HEK293 (cell line): ENCODE results near the gene CEP63.

Experiments
- CTCF ChIA-PET: fragments of 350-600 bp; formaldehyde crosslinking; extraction: SDS; loops from one replicate; lab custom pipeline; 2021; ENCODE audit warnings: antibody characterized with exemption; lab: Yijun Ruan, JAX
- POLR2A ChIA-PET: fragments of 300-600 bp; formaldehyde crosslinking; extraction: SDS; loops from one replicate; lab custom pipeline; 2020; ENCODE audit warnings: antibody characterized with exemption, inconsistent platforms; lab: Yijun Ruan, JAX
- H3K27ac ChIP-seq: fragments of 200-500 bp; sonication (Bioruptor generic); 2 replicates; pipeline ENCODE4 v1.5.1; 2014; ENCODE audit warnings: low read depth, low read length, control low read depth, inconsistent platforms; ENCODE audit errors: extremely low read depth
- H3K36me3 ChIP-seq, 2 experiments: fragments of 200-500 bp in 1 of 2; sonication (Bioruptor generic) in 1 of 2; 1 replicate in 1 of 2; 2 replicates in 1 of 2; pipeline ENCODE4 v1.5.1; 2014 to 2017; ENCODE audit warnings: inconsistent platforms in 2 of 2, low read length in 2 of 2; ENCODE audit not compliant: control insufficient read depth in 2 of 2, insufficient read depth in 1 of 2
- H3K4me1 ChIP-seq: fragments of 200-500 bp; sonication (Bioruptor generic); 2 replicates; pipeline ENCODE4 v1.5.1; 2014; ENCODE audit warnings: mild to moderate bottlenecking, low read length, inconsistent platforms; ENCODE audit not compliant: control insufficient read depth, insufficient read depth
- H3K4me3 ChIP-seq: 2 replicates; pipeline ENCODE4 v1.5.1; 2011; ENCODE audit warnings: low read depth, mild to moderate bottlenecking, control low read depth, low read length, moderate library complexity
- H3K9me3 ChIP-seq: fragments of 200-500 bp; sonication (Bioruptor generic); 2 replicates; pipeline ENCODE4 v1.5.1; 2014; ENCODE audit warnings: low read depth, low read length, inconsistent platforms; ENCODE audit not compliant: control insufficient read depth, insufficient read depth
- AEBP2 ChIP-seq: fragments of 450-650 bp; formaldehyde crosslinking; IDR thresholded peaks from 2 replicates; pipeline ENCODE4 v1.5.1; 2016; ENCODE audit warnings: missing biosample characterization, missing genetic modification characterization, borderline replicate concordance
- ELK4 ChIP-seq: IDR thresholded peaks from 2 replicates; pipeline ENCODE4 v1.6.1; 2011; ENCODE audit warnings: mild to moderate bottlenecking, low read depth, low read length, borderline replicate concordance
- KLF1 ChIP-seq: fragments of 450-650 bp; formaldehyde crosslinking; IDR thresholded peaks from 2 replicates; pipeline ENCODE4 v1.5.1; 2016; ENCODE audit warnings: missing biosample characterization, missing genetic modification characterization
- KLF8 ChIP-seq: fragments of 450-650 bp; formaldehyde crosslinking; IDR thresholded peaks from 2 replicates; pipeline ENCODE4 v1.5.1; 2016; ENCODE audit warnings: missing biosample characterization, missing genetic modification characterization
- OSR2 ChIP-seq: fragments of 450-650 bp; formaldehyde crosslinking; IDR thresholded peaks from 2 replicates; pipeline ENCODE4 v1.5.1; 2016; ENCODE audit warnings: missing biosample characterization, missing genetic modification characterization
- ZBTB21 ChIP-seq: fragments of 450-650 bp; formaldehyde crosslinking; IDR thresholded peaks from 2 replicates; pipeline ENCODE4 v1.5.1; 2017; ENCODE audit warnings: missing biosample characterization, missing genetic modification characterization
- ZEB2 ChIP-seq: fragments of 450-650 bp; formaldehyde crosslinking; IDR thresholded peaks from 2 replicates; pipeline ENCODE4 v1.5.1; 2016; ENCODE audit warnings: missing biosample characterization, missing genetic modification characterization
- ZFHX2 ChIP-seq: fragments of 450-650 bp; formaldehyde crosslinking; conservative IDR thresholded peaks from 2 replicates; pipeline ENCODE4 v1.5.1; 2016; ENCODE audit warnings: missing biosample characterization, missing genetic modification characterization
- ZFP41 ChIP-seq: fragments of 450-650 bp; formaldehyde crosslinking; IDR thresholded peaks from 2 replicates; pipeline ENCODE4 v1.5.1; 2016; ENCODE audit warnings: missing biosample characterization, missing genetic modification characterization, borderline replicate concordance
- ZFP69B ChIP-seq: fragments of 450-650 bp; formaldehyde crosslinking; IDR thresholded peaks from 2 replicates; pipeline ENCODE4 v1.5.1; 2016; ENCODE audit warnings: missing biosample characterization, missing genetic modification characterization
- ZNF202 ChIP-seq: fragments of 450-650 bp; formaldehyde crosslinking; IDR thresholded peaks from 2 replicates; pipeline ENCODE4 v1.5.1; 2016; ENCODE audit warnings: missing biosample characterization, missing genetic modification characterization, borderline replicate concordance
- ZNF24 ChIP-seq: fragments of 450-650 bp; formaldehyde crosslinking; IDR thresholded peaks from 2 replicates; pipeline ENCODE4 v1.5.1; 2016; ENCODE audit warnings: missing biosample characterization, missing genetic modification characterization
- ZNF274 ChIP-seq, 2 experiments: fragments of 200-500 bp in 1 of 2; fragments of 450-650 bp in 1 of 2; sonication (Bioruptor generic) in 1 of 2; formaldehyde crosslinking in 1 of 2; IDR thresholded peaks; 2 replicates each; pipeline versions ENCODE4 v1.5.1 to v1.6.1; 2014 to 2016; ENCODE audit warnings: borderline replicate concordance in 1 of 2, inconsistent platforms in 1 of 2, low read length in 1 of 2, missing biosample characterization in 1 of 2, missing genetic modification characterization in 1 of 2
- ZNF311 ChIP-seq: fragments of 450-650 bp; formaldehyde crosslinking; IDR thresholded peaks from 2 replicates; pipeline ENCODE4 v1.5.1; 2017; ENCODE audit warnings: missing biosample characterization, missing genetic modification characterization, borderline replicate concordance
- ZNF510 ChIP-seq: fragments of 450-650 bp; formaldehyde crosslinking; IDR thresholded peaks from 2 replicates; pipeline ENCODE4 v1.5.1; 2018; ENCODE audit warnings: mild to moderate bottlenecking, missing genetic modification characterization, missing biosample characterization; ENCODE audit not compliant: insufficient replicate concordance
- ZNF521 ChIP-seq: fragments of 450-650 bp; formaldehyde crosslinking; IDR thresholded peaks from 2 replicates; pipeline ENCODE4 v1.5.1; 2017; ENCODE audit warnings: missing biosample characterization, mild to moderate bottlenecking, missing genetic modification characterization
- ZNF610 ChIP-seq: fragments of 450-650 bp; formaldehyde crosslinking; IDR thresholded peaks from 2 replicates; pipeline ENCODE4 v1.5.1; 2016; ENCODE audit warnings: missing biosample characterization, missing genetic modification characterization, borderline replicate concordance
- ZNF701 ChIP-seq: fragments of 450-650 bp; formaldehyde crosslinking; IDR thresholded peaks from 2 replicates; pipeline ENCODE4 v1.5.1; 2016; ENCODE audit warnings: missing biosample characterization, missing genetic modification characterization
- TF ChIP-seq, protein P1 (sequence below): sonication (generic); formaldehyde crosslinking; IDR thresholded peaks from 2 replicates; pipeline ENCODE4 v1.8.1; 2022; ENCODE audit warnings: mild to moderate bottlenecking, moderate library complexity, missing genetic modification reagents
- TF ChIP-seq, protein P2 (sequence below): fragments of 450-650 bp; formaldehyde crosslinking; IDR thresholded peaks from 2 replicates; pipeline ENCODE4 v1.5.1; 2017; ENCODE audit warnings: missing biosample characterization, missing genetic modification characterization
- TF ChIP-seq, protein P3 (sequence below): fragments of 450-650 bp; formaldehyde crosslinking; IDR thresholded peaks from 2 replicates; pipeline ENCODE4 v1.5.1; 2016; ENCODE audit warnings: missing biosample characterization, missing genetic modification characterization

The CEP63 gene

DNA sequence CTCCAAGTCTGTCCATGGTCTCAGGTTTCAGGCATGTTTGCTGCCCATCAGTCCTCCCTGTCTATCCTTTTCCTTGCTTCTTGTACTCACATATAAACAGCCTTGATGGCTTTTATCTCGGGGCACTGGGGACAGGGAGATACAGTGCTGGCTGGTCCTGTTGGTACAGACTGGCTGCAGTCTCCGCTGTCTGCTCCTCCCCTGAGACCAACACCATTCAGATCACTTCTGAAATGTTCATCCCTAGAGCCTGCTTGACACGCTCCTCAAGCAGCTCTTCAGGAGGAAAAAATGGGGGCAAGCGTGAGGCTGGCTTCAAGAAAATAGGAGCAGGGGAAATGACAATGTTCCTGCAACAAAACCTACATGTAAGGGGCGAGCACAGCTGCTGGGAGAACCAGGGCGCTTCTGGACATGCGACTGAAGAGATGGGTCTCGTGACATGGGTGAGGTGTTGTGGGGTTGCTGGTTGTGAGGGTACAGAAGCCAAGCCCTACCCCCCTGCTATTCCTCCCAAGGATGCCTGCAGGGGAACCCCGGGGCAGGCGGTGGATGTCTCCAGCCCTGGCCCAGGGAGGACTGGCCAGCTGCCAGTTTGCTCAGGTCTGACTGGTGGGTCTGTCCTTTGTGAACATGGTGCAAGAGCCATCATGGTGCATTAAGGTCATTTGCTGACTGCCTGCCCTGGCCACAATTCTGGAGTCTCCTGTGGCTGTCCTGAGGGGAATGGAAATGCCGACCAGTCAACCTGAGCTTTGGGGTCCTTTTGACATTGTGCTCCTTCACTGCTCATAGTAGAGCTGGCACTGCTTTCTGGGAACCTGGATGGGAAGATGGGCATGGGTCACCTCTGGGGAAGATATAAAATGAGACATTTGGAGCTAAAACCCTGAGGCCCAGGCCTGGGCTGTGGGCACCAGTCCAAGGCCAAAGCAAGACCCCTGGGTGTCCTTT is 124.9 kb downstream of the CEP63 start:
- H3K9me3 ChIP-seq, result no peaks in the 10 kb centered on the region

DNA sequence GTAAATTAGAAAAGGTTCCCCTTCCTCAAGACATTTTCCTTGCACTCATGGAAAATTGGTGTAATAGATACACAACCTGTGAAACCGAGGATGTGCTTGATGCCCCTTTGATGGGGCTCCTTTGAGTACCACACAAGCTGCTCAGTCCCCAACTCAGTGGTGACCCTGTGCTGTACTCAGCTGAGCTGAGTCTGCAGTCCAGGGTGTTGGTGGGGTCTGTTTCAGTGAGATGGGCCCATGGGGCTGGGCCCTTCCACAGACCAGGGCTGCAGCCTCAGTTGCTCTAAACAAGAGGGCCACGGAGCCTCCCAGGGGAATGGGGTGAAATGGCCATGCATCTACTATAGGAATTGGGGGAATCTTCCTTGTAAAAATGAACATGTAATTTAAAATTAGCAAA is 125.7 kb downstream of the CEP63 start:
- ChIA-PET POLR2A (no interaction called here), CTCF (no interaction called here)
- H3K9me3 ChIP-seq, result no peaks in the 10 kb centered on the region
- no peaks in the 10 kb centered on the region for H3K4me1 ChIP-seq
- TF ChIP-seq ZBTB21 (no peak), OSR2 (tag by site-specific recombination) (no peak), ZFP69B (tag by site-specific recombination) (no peak), ZFP41 (tag by site-specific recombination) (no peak), ZNF311 (tag by site-specific recombination) (no peak), KLF8 (tag by site-specific recombination) (no peak), ELK4 (no peak), ZNF521 (tag by site-specific recombination) (no peak), AEBP2 (no peak), ZFHX2 (tag by site-specific recombination) (no peak), ZNF202 (tag by site-specific recombination) (no peak), ZNF24 (tag by site-specific recombination) (no peak), KLF1 (tag by site-specific recombination) (no peak), ZNF274 (IDR thresholded peaks at IDR 0.05; ENCODE audit: low read length) (no peak), ZNF274 (tag by site-specific recombination; IDR thresholded peaks at IDR 0.05; ENCODE audit: borderline replicate concordance) (no peak)
- TF ChIP-seq, protein P1, sequence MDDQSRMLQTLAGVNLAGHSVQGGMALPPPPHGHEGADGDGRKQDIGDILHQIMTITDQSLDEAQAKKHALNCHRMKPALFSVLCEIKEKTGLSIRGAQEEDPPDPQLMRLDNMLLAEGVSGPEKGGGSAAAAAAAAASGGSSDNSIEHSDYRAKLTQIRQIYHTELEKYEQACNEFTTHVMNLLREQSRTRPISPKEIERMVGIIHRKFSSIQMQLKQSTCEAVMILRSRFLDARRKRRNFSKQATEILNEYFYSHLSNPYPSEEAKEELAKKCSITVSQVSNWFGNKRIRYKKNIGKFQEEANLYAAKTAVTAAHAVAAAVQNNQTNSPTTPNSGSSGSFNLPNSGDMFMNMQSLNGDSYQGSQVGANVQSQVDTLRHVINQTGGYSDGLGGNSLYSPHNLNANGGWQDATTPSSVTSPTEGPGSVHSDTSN, result no peak
- no peaks in the 10 kb centered on the region for H3K36me3 ChIP-seq
- no peak overlapping the region for H3K4me3 ChIP-seq
- no peak overlapping the region for H3K27ac ChIP-seq

More for the DNA sequence above, 124.9 kb downstream of the CEP63 start:
- no peaks in the 10 kb centered on the region for H3K36me3 ChIP-seq
- H3K4me3 ChIP-seq, result no peak overlapping the region
- no peak overlapping the region for H3K27ac ChIP-seq
- ChIA-PET POLR2A (no interaction called here), CTCF (interaction anchor here (0.6 to 1.3 kb wide), 2 partner anchors 10 to 783 kb away, joined by 3 to 6 read pairs; no protein-coding TSS in a partner anchor)
- H3K4me1 ChIP-seq, result no peaks in the 10 kb centered on the region
- TF ChIP-seq ZNF510 (tag by site-specific recombination) (no peak), ZEB2 (tag by site-specific recombination) (no peak), ZNF610 (no peak), ZNF274 (IDR thresholded peaks at IDR 0.05; ENCODE audit: low read length) (no peak), ZNF274 (tag by site-specific recombination; IDR thresholded peaks at IDR 0.05; ENCODE audit: borderline replicate concordance) (no peak), ZNF701 (tag by site-specific recombination) (no peak), ZNF202 (tag by site-specific recombination) (no peak)
- TF ChIP-seq, protein P2, sequence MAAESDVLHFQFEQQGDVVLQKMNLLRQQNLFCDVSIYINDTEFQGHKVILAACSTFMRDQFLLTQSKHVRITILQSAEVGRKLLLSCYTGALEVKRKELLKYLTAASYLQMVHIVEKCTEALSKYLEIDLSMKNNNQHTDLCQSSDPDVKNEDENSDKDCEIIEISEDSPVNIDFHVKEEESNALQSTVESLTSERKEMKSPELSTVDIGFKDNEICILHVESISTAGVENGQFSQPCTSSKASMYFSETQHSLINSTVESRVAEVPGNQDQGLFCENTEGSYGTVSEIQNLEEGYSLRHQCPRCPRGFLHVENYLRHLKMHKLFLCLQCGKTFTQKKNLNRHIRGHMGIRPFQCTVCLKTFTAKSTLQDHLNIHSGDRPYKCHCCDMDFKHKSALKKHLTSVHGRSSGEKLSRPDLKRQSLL (tag by site-specific recombination), result no peak
- TF ChIP-seq, protein P3, sequence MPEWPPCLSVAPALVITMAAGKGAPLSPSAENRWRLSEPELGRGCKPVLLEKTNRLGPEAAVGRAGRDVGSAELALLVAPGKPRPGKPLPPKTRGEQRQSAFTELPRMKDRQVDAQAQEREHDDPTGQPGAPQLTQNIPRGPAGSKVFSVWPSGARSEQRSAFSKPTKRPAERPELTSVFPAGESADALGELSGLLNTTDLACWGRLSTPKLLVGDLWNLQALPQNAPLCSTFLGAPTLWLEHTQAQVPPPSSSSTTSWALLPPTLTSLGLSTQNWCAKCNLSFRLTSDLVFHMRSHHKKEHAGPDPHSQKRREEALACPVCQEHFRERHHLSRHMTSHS, result no peak
